ENCODE measurements around the gene IGFBP2.

The IGFBP2 gene

DNA sequence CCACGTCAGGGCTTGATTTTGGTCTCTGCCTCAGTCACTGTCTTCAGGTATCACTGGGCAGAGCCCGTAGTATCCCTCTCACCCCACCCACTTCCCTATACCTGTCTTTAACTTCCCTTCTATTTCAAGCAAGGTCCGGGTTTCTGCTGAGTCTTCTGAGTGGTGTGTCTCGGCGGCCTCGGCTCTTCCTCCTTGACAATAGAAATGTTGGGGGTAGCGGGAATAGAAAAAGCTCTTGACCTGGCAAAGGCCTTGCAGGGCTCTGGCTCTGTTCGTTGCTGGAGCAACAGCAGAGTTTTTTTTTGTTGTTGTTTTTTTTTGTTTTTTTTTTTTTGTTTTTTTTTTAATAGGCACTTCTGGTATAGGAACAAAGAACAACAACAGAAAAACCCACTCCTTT lies 78.1 kb downstream of the IGFBP2 start:
- no peak for DNase-seq (ENCODE audit: low spot score)

DNA sequence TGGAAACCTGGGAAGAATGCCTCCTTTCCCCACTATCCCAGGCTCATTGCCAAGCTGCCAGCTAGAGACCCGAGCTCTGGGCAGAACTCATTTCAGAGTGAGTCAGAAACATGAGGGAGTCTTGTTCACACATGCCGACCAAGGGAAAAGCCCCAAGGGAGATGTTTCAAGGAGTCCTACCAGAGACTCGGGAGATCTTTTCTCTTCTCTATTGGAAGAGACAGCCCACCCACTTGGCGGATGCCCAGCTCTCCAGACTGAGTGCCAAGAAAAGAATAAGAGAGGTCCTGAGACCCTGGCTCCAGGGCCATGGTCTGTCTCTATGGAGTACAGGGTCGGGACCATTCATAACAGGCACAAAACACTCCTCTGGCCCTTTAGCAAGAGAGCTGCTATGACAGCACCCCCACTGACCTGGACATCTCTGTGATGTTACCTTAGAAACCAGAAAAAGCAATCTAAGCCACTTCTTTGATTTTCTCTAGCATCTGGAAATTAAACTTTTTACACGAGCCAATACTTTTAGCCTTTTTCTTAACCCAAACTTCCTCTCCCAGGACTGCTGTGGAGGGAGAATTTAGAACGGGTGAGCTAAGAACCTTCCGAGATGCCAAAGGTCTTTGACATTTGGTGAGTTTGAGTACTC lies 80.6 kb downstream of the IGFBP2 start:
- DNase-seq (ENCODE audit: low spot score) = no peak
